Ishikawa (cell line): Measurements from ENCODE around the gene AKR1E2.

Experiments used
- CEBPB ChIP-seq: IDR thresholded peaks from 2 replicates; pipeline ENCODE4 v1.6.1; 2012
- CREB1 ChIP-seq: IDR thresholded peaks from 2 replicates; pipeline ENCODE4 v1.6.1; 2012; ENCODE audit warnings: low read depth
- EP300 ChIP-seq: IDR thresholded peaks from 2 replicates; pipeline ENCODE4 v1.6.1; 2012; ENCODE audit warnings: borderline replicate concordance
- REST ChIP-seq: IDR thresholded peaks from 2 replicates; pipeline ENCODE4 v1.6.1; 2012; ENCODE audit warnings: low read depth, mild to moderate bottlenecking

DNA sequence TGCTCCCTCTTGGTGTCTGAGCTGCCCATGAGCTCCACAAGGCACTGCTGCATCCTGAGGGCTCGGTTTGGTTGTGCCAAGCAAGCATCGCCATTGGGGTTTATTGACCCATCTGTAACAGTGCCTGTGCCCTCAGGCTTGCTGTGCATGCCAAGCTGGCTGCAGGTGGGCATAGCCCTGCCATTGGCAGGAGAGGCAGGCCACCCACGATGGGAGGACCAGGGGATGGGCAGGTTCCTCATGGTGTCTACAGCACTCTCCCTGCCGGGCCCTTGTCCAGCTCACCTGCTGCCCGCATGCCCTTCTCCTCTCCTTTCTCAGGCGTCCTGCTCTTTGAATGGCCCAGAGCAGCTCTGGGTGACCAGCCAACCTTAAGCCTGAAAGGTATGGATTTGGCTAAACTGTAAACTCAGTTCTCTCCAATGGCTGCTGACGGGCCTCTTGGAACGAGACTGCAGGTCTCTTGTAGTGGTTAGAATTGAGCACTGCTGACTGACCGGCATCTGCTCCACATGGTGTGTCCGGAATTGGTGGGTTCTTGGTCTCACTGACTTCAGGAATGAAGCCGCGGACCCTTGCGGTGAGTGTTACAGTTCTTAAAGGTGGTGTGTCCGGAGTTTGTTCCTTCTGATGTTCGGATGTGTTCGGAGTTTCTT, 17.6 kb downstream of the AKR1E2 start:
- TF ChIP-seq CREB1 (no peak), REST (no peak), EP300 (no peak), CEBPB (no peak)
